K562 (cell line): ENCODE results near the gene NFIC. TPM values are rescaled to one million over a fixed set of nuclear protein-coding genes. Genes with fewer than 3 reads are reported as not detected.
A peak's percentile ranks its signal among the peaks of the same experiment; 100 is the strongest.

Source experiments
- ATAC-seq: fragments of 200-7000 bp; cut with Tn5 transposase; 3 replicates; pipeline ENCODE4 v1.9.1; 2020; ENCODE audit warnings: moderate library complexity
- BruUV-seq: library from RNA; stranded (reverse); fragments of 400-500 nt; replicated peaks from 2 replicates; lab custom pipeline; 2021; lab: Mats Ljungman, UMichigan
- CTCF ChIA-PET: fragments of 300-600 bp; formaldehyde crosslinking; extraction: SDS; loops from one replicate; lab custom pipeline; 2021; ENCODE audit warnings: low intra/inter-chr PET ratio; lab: Yijun Ruan, JAX
- POLR2A ChIA-PET: fragments of 300-600, 350-650 bp; sonication (Branson Sonifier 250); formaldehyde crosslinking; extraction: SDS; loops from one replicate; lab custom pipeline; 2021; ENCODE audit warnings: antibody characterized with exemption, inconsistent platforms; lab: Yijun Ruan, JAX
- DNase-seq, 4 experiments: peaks; one replicate each; pipeline versions ENCODE4 v3.0.0 to v3.0.0-alpha.2; 2011 to 2018; ENCODE audit warnings: low spot score in 3 of 4, mixed read lengths in 3 of 4; ENCODE audit errors: extremely low read depth in 1 of 4
- FAIRE-seq: peaks from 2 replicates; lab custom pipeline; 2011; peaks lifted over from hg19 to GRCh38; lab: Jason Lieb, UNC
- H2AFZ ChIP-seq: 2 replicates; pipeline ENCODE4 v1.6.0; 2011; ENCODE audit warnings: low read depth, low read length, control low read depth, inconsistent platforms
- H3K27ac ChIP-seq: fragments of 200-600 bp; 3 replicates; pipeline ENCODE4 v1.8.0; 2011; ENCODE audit warnings: low read depth, mild to moderate bottlenecking, control low read depth, inconsistent platforms, low read length, moderate library complexity, mixed read lengths; ENCODE audit errors: extremely low read depth
- H3K27me3 ChIP-seq, 2 experiments: fragments of 300-600 bp in 1 of 2; 2 replicates in 1 of 2; 3 replicates in 1 of 2; pipeline versions ENCODE4 v1.6.0 to v1.8.0; 2011; ENCODE audit warnings: inconsistent platforms in 2 of 2, low read length in 2 of 2, mild to moderate bottlenecking in 1 of 2, mixed read lengths in 1 of 2, moderate library complexity in 1 of 2; ENCODE audit not compliant: control insufficient read depth in 2 of 2, insufficient read depth in 2 of 2
- H3K36me3 ChIP-seq: fragments of 300-600 bp; 3 replicates; pipeline ENCODE4 v1.8.0; 2011; ENCODE audit warnings: mild to moderate bottlenecking, low read length, inconsistent platforms; ENCODE audit not compliant: control insufficient read depth, insufficient read depth
- H3K4me1 ChIP-seq, 2 experiments: fragments of 200-600 bp in 1 of 2; replicated peaks in 1 of 2; 2 replicates in 1 of 2; 3 replicates in 1 of 2; pipeline versions ENCODE4 v1.5.1 to v1.8.0; 2011; ENCODE audit warnings: inconsistent platforms in 2 of 2, low read length in 2 of 2, mild to moderate bottlenecking in 1 of 2, mixed read lengths in 1 of 2, moderate library complexity in 1 of 2; ENCODE audit not compliant: control insufficient read depth in 2 of 2, insufficient read depth in 2 of 2
- H3K4me2 ChIP-seq: 2 replicates; pipeline ENCODE4 v1.6.1; 2011; ENCODE audit warnings: low read length, control low read depth, inconsistent platforms, mixed read lengths; ENCODE audit not compliant: insufficient read depth
- H3K4me3 ChIP-seq: fragments of 200-600 bp; sonication (generic), shearing (Covaris generic); 2 replicates; pipeline ENCODE4 v1.5.1; 2016; ENCODE audit warnings: control low read depth, inconsistent platforms
- H3K79me2 ChIP-seq: fragments of 200-600 bp; 3 replicates; pipeline ENCODE4 v1.8.0; 2011; ENCODE audit warnings: low read length, inconsistent platforms; ENCODE audit not compliant: control insufficient read depth, insufficient read depth
- H3K9ac ChIP-seq, 2 experiments: 2 replicates each; pipeline versions ENCODE4 v1.6.0 to v1.6.1; 2011; ENCODE audit warnings: low read depth in 2 of 2, low read length in 2 of 2, control low read depth in 1 of 2, inconsistent platforms in 1 of 2, mild to moderate bottlenecking in 1 of 2, mixed read lengths in 1 of 2; ENCODE audit not compliant: insufficient read depth in 1 of 2
- H3K9me1 ChIP-seq: one replicate; pipeline ENCODE4 v1.6.0; 2011; ENCODE audit warnings: inconsistent platforms, mild to moderate bottlenecking, low read length, moderate library complexity; ENCODE audit not compliant: control insufficient read depth, insufficient read depth
- H3K9me3 ChIP-seq: replicated peaks from 2 replicates; pipeline ENCODE4 v1.5.1; 2011; ENCODE audit warnings: low read depth, low read length, inconsistent platforms; ENCODE audit not compliant: control insufficient read depth, insufficient read depth
- H4K20me1 ChIP-seq: replicated peaks from 2 replicates; pipeline ENCODE4 v1.6.1; 2011; ENCODE audit warnings: low read length, inconsistent platforms, mixed read lengths; ENCODE audit not compliant: control insufficient read depth, insufficient read depth
- HINFP ChIP-seq: fragments of 450-650 bp; conservative IDR thresholded peaks from 2 replicates; pipeline ENCODE4 v1.6.1; 2016; ENCODE audit warnings: missing genetic modification characterization, low read depth, mild to moderate bottlenecking, control low read depth, missing compliant biosample characterization
- HLTF ChIP-seq: fragments of 450-650 bp; IDR thresholded peaks from 2 replicates; pipeline ENCODE4 v1.6.1; 2016
- KDM1A ChIP-seq, 2 experiments: fragments of 450-650 bp; IDR thresholded peaks; 2 replicates each; pipeline ENCODE4 v1.6.1; 2016; ENCODE audit warnings: mild to moderate bottlenecking in 2 of 2
- MYC ChIP-seq, 2 experiments: fragments of 250-450 bp in 1 of 2; sonication (Bioruptor Pico) in 1 of 2; IDR thresholded peaks; 2 replicates each; pipeline versions ENCODE4 v1.5.1 to v1.6.1; 2012 to 2021; ENCODE audit warnings: low read depth in 2 of 2, borderline replicate concordance in 1 of 2, improper control_type of control experiment in 1 of 2, low read length in 1 of 2, mild to moderate bottlenecking in 1 of 2, moderate library complexity in 1 of 2
- NELFE ChIP-seq: IDR thresholded peaks from 2 replicates; pipeline ENCODE4 v1.6.1; 2011; ENCODE audit warnings: mild to moderate bottlenecking; ENCODE audit not compliant: insufficient read depth, insufficient read length
- NRF1 ChIP-seq, 2 experiments: fragments of 450-650 bp; IDR thresholded peaks in 1 of 2; conservative IDR thresholded peaks in 1 of 2; 2 replicates each; pipeline ENCODE4 v1.6.1; 2014; ENCODE audit warnings: mild to moderate bottlenecking in 2 of 2
- PKNOX1 ChIP-seq: fragments of 450-650 bp; IDR thresholded peaks from 2 replicates; pipeline ENCODE4 v1.6.1; 2016
- RBM17 ChIP-seq: fragments of 200-400 bp; formaldehyde crosslinking; IDR thresholded peaks from 2 replicates; pipeline ENCODE4 v1.6.1; 2017; ENCODE audit warnings: low read depth, mild to moderate bottlenecking, low read length, borderline replicate concordance
- SMARCA5 ChIP-seq: fragments of 450-650 bp; IDR thresholded peaks from 2 replicates; pipeline ENCODE4 v1.6.1; 2016
- TBP ChIP-seq: optimal IDR thresholded peaks from 2 replicates; pipeline ENCODE3; 2011; ENCODE audit warnings: low read depth, low read length, improper control_type of control experiment
- VEZF1 ChIP-seq: fragments of 200-800 bp; sonication (Bioruptor generic); IDR thresholded peaks from 2 replicates; pipeline ENCODE4 v1.6.1; 2017; ENCODE audit warnings: missing genetic modification characterization, missing compliant biosample characterization
- ZNF586 ChIP-seq: fragments of 450-650 bp; formaldehyde crosslinking; conservative IDR thresholded peaks from 2 replicates; pipeline ENCODE4 v1.4.0; 2020; ENCODE audit warnings: mild to moderate bottlenecking, moderate library complexity
- ZZZ3 ChIP-seq: fragments of 450-650 bp; IDR thresholded peaks from 2 replicates; pipeline ENCODE4 v1.6.1; 2016; ENCODE audit warnings: antibody characterized with exemption, mild to moderate bottlenecking, moderate library complexity
- WGBS: fragments of 100-300 bp; shearing (Covaris generic); methylation state at CpG from one replicate; pipeline ENCODE4 v1.1.6; 2016; ENCODE audit warnings: low coverage, mixed read lengths; ENCODE audit not compliant: insufficient coverage; ENCODE audit errors: missing lambda C conversion rate; 5-methylcytosine and 5-hydroxymethylcytosine counted together
- in situ Hi-C: fragments of 300-500 bp; cut with MboI; formaldehyde crosslinking; loops from 4 replicates; pipeline ENCODE4 v1.15.0; 2018; ENCODE audit warnings: inconsistent platforms, mixed read lengths
- intact Hi-C: fragments of 100-400 bp; cut with micrococcal nuclease; formaldehyde crosslinking; loops from 2 replicates; pipeline ENCODE4 v1.14.2; 2022
- polyA plus RNA-seq, 8 experiments: library from polyadenylated mRNA; depleted of rRNA in 4 of 8; stranded (reverse) in 5 of 8; unstranded in 3 of 8; fragments of >200 nt; fragmentation: Nextera tagmentation in 2 of 8; fragmentation: Illumina TruSeq in 1 of 8; extraction: Ambion mirVana in 2 of 8; extraction: Trizol in 1 of 8; gene quantifications; 2 replicates each; pipeline versions ENCODE4 v1.2.1 to v1.2.3, GENCODE V29; 2011 to 2014; ENCODE audit warnings: inconsistent platforms in 1 of 8, missing spikeins in 1 of 8
- total RNA-seq, 7 experiments: library from RNA; depleted of rRNA in 6 of 7; stranded (reverse); fragments of >200 nt in 6 of 7; fragmentation: Illumina TruSeq in 2 of 7; extraction: Trizol in 2 of 7; gene quantifications; 2 replicates each; pipeline versions ENCODE4 v1.2.1 to v1.2.3, GENCODE V29; 2011 to 2021; ENCODE audit warnings: low replicate concordance in 1 of 7
- TF ChIP-seq, protein P1 (sequence below), 2 experiments: IDR thresholded peaks in 1 of 2; conservative IDR thresholded peaks in 1 of 2; 2 replicates each; pipeline ENCODE4 v1.6.1; 2016; ENCODE audit warnings: low read depth in 2 of 2, mild to moderate bottlenecking in 1 of 2, missing compliant biosample characterization in 1 of 2, missing genetic modification characterization in 1 of 2, moderate library complexity in 1 of 2

NFIC gene
- total and polyA plus RNA-seq, 9 of the 15 experiments (the other 6 are each of a cell fraction or from before 2014, with no cell fraction given), result 0.71 to 62.1 (median 6.9) TPM

- peak; percentile 89 for ATAC-seq
- H3K4me2 ChIP-seq, result peak overlapping the region; percentile 80
- TF ChIP-seq VEZF1, result peak; percentile 49; the same call in 1 of the 2 replicates
- TF ChIP-seq, protein P1, sequence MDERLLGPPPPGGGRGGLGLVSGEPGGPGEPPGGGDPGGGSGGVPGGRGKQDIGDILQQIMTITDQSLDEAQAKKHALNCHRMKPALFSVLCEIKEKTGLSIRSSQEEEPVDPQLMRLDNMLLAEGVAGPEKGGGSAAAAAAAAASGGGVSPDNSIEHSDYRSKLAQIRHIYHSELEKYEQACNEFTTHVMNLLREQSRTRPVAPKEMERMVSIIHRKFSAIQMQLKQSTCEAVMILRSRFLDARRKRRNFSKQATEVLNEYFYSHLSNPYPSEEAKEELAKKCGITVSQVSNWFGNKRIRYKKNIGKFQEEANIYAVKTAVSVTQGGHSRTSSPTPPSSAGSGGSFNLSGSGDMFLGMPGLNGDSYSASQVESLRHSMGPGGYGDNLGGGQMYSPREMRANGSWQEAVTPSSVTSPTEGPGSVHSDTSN (CRISPR knock-in tag; IDR thresholded peaks at IDR 0.05; ENCODE audit: low read depth), result no peak
- TF ChIP-seq, protein P1 (tag; conservative IDR thresholded peaks at IDR 0.05; ENCODE audit: low read depth), result no peak
- peak; percentile 44; the same call in 1 of the 2 replicates for TF ChIP-seq SMARCA5
- TF ChIP-seq PKNOX1, result 0 out of 2 replicates have a peak, but pooled peaks have one; percentile 12
- no peak for TF ChIP-seq ZZZ3
- no peak for TF ChIP-seq ZNF586 (CRISPR knock-in tag)
- TF ChIP-seq TBP, result peak; percentile 83
- TF ChIP-seq KDM1A (IDR thresholded peaks at IDR 0.05), result no peak
- TF ChIP-seq NRF1 (conservative IDR thresholded peaks at IDR 0.05 in 1 of 2, IDR thresholded peaks at IDR 0.05 in 1 of 2), result 0 out of 4 replicates have a peak, but pooled peaks of 1 of the 2 experiments have one; percentile 20
- TF ChIP-seq RBM17, result no peak
- no peak for TF ChIP-seq HINFP
- TF ChIP-seq MYC (IDR thresholded peaks at IDR 0.05; ENCODE audit: low read depth, low read length), result no peak
- TF ChIP-seq MYC (CRISPR knock-in tag; IDR thresholded peaks at IDR 0.05; ENCODE audit: borderline replicate concordance, low read depth), result no peak
- TF ChIP-seq NELFE, result no peak
- 0 out of 2 replicates have a peak, but pooled peaks have one; percentile 48 for TF ChIP-seq HLTF
Observed at GRCh38 chr19:3479177-3479833, 112.9 kb downstream of the NFIC start.

More at GRCh38 chr19:3479177-3479833, 112.9 kb downstream of the NFIC start:
- intact Hi-C loops (no loop called here), in situ Hi-C loops (no loop called here)
- BruUV-seq, result no TSS peak
- H3K36me3 ChIP-seq, result no peaks in the 10 kb centered on the region
- no peaks in the 10 kb centered on the region for H3K9me1 ChIP-seq
- POLR2A ChIA-PET, result interaction anchor here (0.5 to 1.9 kb wide), 14 partner anchors 10 to 1138 kb away, joined by 3 to 8 read pairs (median 4); partner anchors contain the start of gene DOHH
- 4% methylated on average over 4 of the region's 7 CpGs for WGBS
- CTCF ChIA-PET, result no interaction called here
- H3K9me3 ChIP-seq, result no peaks in the 10 kb centered on the region
- H3K79me2 ChIP-seq, result no peaks in the 10 kb centered on the region
- peaks cover 21 to 27% of the 10 kb centered on the region in 2 experiments; a peak in 3 of 5 replicates for H3K27me3 ChIP-seq
- DNase-seq (peak; percentile 85 to 96 (median 92)), FAIRE-seq (peak; percentile 90)
- H3K9ac ChIP-seq, result no peak overlapping the region
- H4K20me1 ChIP-seq, result peaks cover 8% of the 10 kb centered on the region; the same call in 1 of the 2 replicates
- H3K4me1 ChIP-seq, result peaks cover 11 to 45% of the 10 kb centered on the region in 2 experiments
- H3K27ac ChIP-seq, result no peak overlapping the region
- H2AFZ ChIP-seq, result peak overlapping the region; percentile 74
- peak overlapping the region; percentile 43 for H3K4me3 ChIP-seq
